Panc1 (cell line): ENCODE data around the gene ITK. TPM values are rescaled to one million over a fixed set of nuclear protein-coding genes. Genes with fewer than 3 reads are reported as not detected.

Source experiments
- ATAC-seq: fragments of 200-7000 bp; cut with Tn5 transposase; 2 replicates; pipeline ENCODE4 v1.9.1; 2020; ENCODE audit warnings: mild to moderate bottlenecking, moderate library complexity
- BruUV-seq: library from RNA; stranded (reverse); fragments of 400-500 nt; replicated peaks from 2 replicates; lab custom pipeline; 2021; lab: Mats Ljungman, UMichigan
- CTCF ChIA-PET: fragments of 300-600 bp; sonication (Branson Sonifier 250); formaldehyde crosslinking; loops from one replicate; lab custom pipeline; 2022; ENCODE audit warnings: antibody characterized with exemption; lab: Charles Lee
- POLR2A ChIA-PET: fragments of 300-600 bp; sonication (Branson Sonifier 250); formaldehyde crosslinking; loops from one replicate; lab custom pipeline; 2022; ENCODE audit warnings: antibody characterized with exemption; lab: Charles Lee
- DNase-seq: peaks from one replicate; pipeline ENCODE4 v3.0.0-alpha.2; 2010; ENCODE audit warnings: low read depth, low spot score
- H3K27ac ChIP-seq: 2 replicates; pipeline ENCODE4 v1.5.1; 2011; ENCODE audit warnings: mild to moderate bottlenecking, low read length, inconsistent platforms
- H3K27me3 ChIP-seq: fragments of 200-500 bp; sonication (Bioruptor generic); 2 replicates; pipeline ENCODE4 v1.6.0; 2014; ENCODE audit warnings: low read length, inconsistent platforms; ENCODE audit not compliant: control insufficient read depth, insufficient read depth
- H3K36me3 ChIP-seq: fragments of 200-500 bp; sonication (Bioruptor generic); 2 replicates; pipeline ENCODE4 v1.5.1; 2014; ENCODE audit warnings: inconsistent platforms, mild to moderate bottlenecking, low read length, moderate library complexity; ENCODE audit not compliant: control insufficient read depth, insufficient read depth
- H3K4me1 ChIP-seq: 2 replicates; pipeline ENCODE4 v1.5.1; 2011; ENCODE audit warnings: inconsistent platforms, mild to moderate bottlenecking, low read length, moderate library complexity; ENCODE audit not compliant: control insufficient read depth, insufficient read depth
- H3K4me3 ChIP-seq, 2 experiments: 2 replicates each; pipeline ENCODE4 v1.5.1; 2011 to 2012; ENCODE audit warnings: low read depth in 2 of 2, low read length in 2 of 2, mild to moderate bottlenecking in 2 of 2, inconsistent platforms in 1 of 2, moderate library complexity in 1 of 2
- H3K9me3 ChIP-seq: fragments of 200-500 bp; sonication (Bioruptor generic); 2 replicates; pipeline ENCODE4 v1.5.1; 2014; ENCODE audit warnings: low read depth, mild to moderate bottlenecking, inconsistent platforms, low read length, moderate library complexity; ENCODE audit not compliant: control insufficient read depth, insufficient read depth
- POLR2AphosphoS5 ChIP-seq: IDR thresholded peaks from 2 replicates; pipeline ENCODE4 v1.6.1; 2012; ENCODE audit warnings: mild to moderate bottlenecking, low read depth, low read length, moderate library complexity
- SIN3A ChIP-seq: IDR thresholded peaks from 2 replicates; pipeline ENCODE4 v1.6.1; 2012; ENCODE audit warnings: low read depth, mild to moderate bottlenecking, low read length, moderate library complexity, borderline replicate concordance; ENCODE audit not compliant: insufficient read depth
- TCF7L2 ChIP-seq: IDR thresholded peaks from 2 replicates; pipeline ENCODE4 v1.6.1; 2011; ENCODE audit warnings: mild to moderate bottlenecking, low read depth, low read length, inconsistent platforms
- in situ Hi-C: cut with HindIII; loops from 2 replicates; pipeline ENCODE4 v1.10.0; 2016; ENCODE audit warnings: low sequenced_read_pairs, low pct_unique_long_range_greater_than_20kb
- intact Hi-C: fragments of 100-400 bp; cut with micrococcal nuclease; formaldehyde crosslinking; loops from one replicate; pipeline ENCODE4 v1.10.0; 2022; ENCODE audit not compliant: unreplicated experiment
- total RNA-seq: library from RNA; stranded (reverse); gene quantifications from one replicate; pipeline ENCODE4 v1.2.1, GENCODE V29; 2021; ENCODE audit not compliant: unreplicated experiment
- TF ChIP-seq, protein P1 (sequence below), 2 experiments: IDR thresholded peaks; 2 replicates each; pipeline ENCODE4 v1.6.1; 2011 to 2012; ENCODE audit warnings: low read depth in 2 of 2, control low read depth in 1 of 2, low read length in 1 of 2, mild to moderate bottlenecking in 1 of 2, moderate library complexity in 1 of 2; ENCODE audit not compliant: insufficient read depth in 1 of 2
- TF ChIP-seq, protein P2 (sequence below): fragments of 450-650 bp; IDR thresholded peaks from 2 replicates; pipeline ENCODE4 v1.5.1; 2017; ENCODE audit warnings: mild to moderate bottlenecking

Gene ITK
- total RNA-seq, 1 experiment from 2014 or later: 0.26 TPM

DNA sequence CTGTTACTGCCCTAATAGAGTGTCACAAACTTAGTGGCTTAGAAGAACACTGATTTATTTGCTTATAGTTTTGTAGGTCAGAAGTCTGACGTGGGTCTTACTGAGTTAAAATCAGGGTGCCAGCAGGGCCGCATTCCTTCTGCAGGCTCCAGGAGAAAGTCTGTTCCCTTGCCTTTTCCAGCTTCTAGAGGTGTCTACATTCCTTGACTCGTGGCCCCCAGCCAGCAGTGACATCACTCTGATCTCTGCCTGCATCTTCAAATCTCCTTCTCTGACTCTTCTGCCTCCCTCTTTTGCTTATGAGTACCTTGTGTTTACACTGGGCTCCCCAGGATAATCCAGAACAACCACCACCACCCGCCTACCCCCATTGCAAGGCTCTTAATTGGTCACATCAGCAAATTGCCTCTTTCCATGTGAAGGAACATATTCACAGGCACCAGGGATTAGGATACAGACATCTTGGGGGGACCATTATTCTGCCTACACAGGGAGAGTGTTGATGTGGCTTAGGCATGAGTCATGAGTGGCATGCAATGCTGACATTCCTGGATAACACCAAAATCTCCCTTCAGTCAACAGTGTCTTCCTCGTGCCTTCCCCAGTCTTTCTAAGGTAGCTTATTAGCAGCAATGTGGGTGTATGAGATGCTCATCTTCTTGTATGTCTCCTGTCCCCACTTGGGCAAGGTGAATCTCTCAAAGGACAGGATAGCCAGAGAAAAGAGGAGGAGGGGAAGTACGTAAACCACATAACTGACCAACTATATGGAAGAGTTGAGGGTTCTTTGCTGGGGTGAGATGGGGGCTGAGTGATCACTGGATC lies 109.7 kb downstream of the ITK start:
- no TSS peak for BruUV-seq
- ATAC-seq: no peak
- no peaks in the 10 kb centered on the region for H3K4me1 ChIP-seq
- no peak for DNase-seq
- no peak overlapping the region for H3K27ac ChIP-seq
- no peak for TF ChIP-seq TCF7L2
- no peak for TF ChIP-seq POLR2AphosphoS5
- TF ChIP-seq, protein P1, sequence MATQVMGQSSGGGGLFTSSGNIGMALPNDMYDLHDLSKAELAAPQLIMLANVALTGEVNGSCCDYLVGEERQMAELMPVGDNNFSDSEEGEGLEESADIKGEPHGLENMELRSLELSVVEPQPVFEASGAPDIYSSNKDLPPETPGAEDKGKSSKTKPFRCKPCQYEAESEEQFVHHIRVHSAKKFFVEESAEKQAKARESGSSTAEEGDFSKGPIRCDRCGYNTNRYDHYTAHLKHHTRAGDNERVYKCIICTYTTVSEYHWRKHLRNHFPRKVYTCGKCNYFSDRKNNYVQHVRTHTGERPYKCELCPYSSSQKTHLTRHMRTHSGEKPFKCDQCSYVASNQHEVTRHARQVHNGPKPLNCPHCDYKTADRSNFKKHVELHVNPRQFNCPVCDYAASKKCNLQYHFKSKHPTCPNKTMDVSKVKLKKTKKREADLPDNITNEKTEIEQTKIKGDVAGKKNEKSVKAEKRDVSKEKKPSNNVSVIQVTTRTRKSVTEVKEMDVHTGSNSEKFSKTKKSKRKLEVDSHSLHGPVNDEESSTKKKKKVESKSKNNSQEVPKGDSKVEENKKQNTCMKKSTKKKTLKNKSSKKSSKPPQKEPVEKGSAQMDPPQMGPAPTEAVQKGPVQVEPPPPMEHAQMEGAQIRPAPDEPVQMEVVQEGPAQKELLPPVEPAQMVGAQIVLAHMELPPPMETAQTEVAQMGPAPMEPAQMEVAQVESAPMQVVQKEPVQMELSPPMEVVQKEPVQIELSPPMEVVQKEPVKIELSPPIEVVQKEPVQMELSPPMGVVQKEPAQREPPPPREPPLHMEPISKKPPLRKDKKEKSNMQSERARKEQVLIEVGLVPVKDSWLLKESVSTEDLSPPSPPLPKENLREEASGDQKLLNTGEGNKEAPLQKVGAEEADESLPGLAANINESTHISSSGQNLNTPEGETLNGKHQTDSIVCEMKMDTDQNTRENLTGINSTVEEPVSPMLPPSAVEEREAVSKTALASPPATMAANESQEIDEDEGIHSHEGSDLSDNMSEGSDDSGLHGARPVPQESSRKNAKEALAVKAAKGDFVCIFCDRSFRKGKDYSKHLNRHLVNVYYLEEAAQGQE (IDR thresholded peaks at IDR 0.05; ENCODE audit: insufficient read depth in 1 of 2, low read depth in 2 of 2, low read length in 1 of 2): no peak
- no peak for TF ChIP-seq SIN3A
- TF ChIP-seq, protein P2, sequence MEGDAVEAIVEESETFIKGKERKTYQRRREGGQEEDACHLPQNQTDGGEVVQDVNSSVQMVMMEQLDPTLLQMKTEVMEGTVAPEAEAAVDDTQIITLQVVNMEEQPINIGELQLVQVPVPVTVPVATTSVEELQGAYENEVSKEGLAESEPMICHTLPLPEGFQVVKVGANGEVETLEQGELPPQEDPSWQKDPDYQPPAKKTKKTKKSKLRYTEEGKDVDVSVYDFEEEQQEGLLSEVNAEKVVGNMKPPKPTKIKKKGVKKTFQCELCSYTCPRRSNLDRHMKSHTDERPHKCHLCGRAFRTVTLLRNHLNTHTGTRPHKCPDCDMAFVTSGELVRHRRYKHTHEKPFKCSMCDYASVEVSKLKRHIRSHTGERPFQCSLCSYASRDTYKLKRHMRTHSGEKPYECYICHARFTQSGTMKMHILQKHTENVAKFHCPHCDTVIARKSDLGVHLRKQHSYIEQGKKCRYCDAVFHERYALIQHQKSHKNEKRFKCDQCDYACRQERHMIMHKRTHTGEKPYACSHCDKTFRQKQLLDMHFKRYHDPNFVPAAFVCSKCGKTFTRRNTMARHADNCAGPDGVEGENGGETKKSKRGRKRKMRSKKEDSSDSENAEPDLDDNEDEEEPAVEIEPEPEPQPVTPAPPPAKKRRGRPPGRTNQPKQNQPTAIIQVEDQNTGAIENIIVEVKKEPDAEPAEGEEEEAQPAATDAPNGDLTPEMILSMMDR: no peak
- POLR2A ChIA-PET: no interaction called here
- in situ Hi-C loops (no loop called here), intact Hi-C loops (no loop called here)
- CTCF ChIA-PET: no interaction called here
- H3K4me3 ChIP-seq: no peak overlapping the region
- no peaks in the 10 kb centered on the region for H3K9me3 ChIP-seq
- H3K36me3 ChIP-seq: no peaks in the 10 kb centered on the region
- peaks cover under 1% of the 10 kb centered on the region for H3K27me3 ChIP-seq

DNA sequence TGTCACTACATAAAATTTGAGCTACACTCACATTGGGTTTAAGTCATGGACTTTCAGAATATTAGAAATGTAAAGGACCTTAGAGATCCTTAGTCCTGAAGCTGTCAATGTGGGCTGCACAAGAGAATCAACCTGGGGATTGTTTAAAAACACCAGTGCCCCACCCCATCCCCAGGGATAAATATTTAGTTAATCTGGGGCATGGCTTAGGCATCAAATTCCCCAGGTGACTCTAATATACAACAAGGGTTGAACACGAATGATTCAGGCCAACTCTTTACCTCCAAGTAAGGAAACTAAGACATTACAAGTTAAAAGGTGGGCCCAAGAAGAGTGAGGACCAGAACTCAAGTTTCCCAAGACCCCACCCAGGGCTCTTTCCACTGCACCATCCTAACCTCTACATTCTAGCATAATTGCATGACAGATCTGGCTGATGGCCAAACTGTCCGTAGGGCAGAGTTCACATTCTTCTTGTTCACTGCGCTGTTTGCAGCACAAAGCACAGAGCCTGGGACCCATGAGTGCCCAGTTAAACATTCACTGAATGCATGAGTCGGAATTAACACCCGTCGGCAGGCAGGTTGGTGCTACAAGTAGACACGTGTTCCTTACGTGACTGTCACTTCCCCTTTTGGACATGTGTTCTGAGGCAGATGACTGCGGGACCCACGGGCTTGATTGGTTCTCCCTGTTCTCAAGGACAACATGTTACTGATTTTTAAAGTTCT lies 110.5 kb downstream of the ITK start:
- H3K4me1 ChIP-seq: no peaks in the 10 kb centered on the region
- no peaks in the 10 kb centered on the region for H3K36me3 ChIP-seq
- H3K9me3 ChIP-seq: no peaks in the 10 kb centered on the region
- DNase-seq: no peak
- TF ChIP-seq SIN3A (no peak), POLR2AphosphoS5 (no peak), TCF7L2 (no peak)
- TF ChIP-seq, protein P1 (IDR thresholded peaks at IDR 0.05; ENCODE audit: insufficient read depth in 1 of 2, low read depth in 2 of 2, low read length in 1 of 2): no peak
- TF ChIP-seq, protein P2: no peak
- BruUV-seq: no TSS peak
- H3K27ac ChIP-seq: no peak overlapping the region
- peaks cover 5% of the 10 kb centered on the region for H3K27me3 ChIP-seq
- H3K4me3 ChIP-seq: no peak overlapping the region
- in situ Hi-C loops (no loop called here), intact Hi-C loops (no loop called here)
- CTCF ChIA-PET: no interaction called here
- POLR2A ChIA-PET: no interaction called here
- ATAC-seq: no peak
